Measurements from ENCODE around the gene DZIP3.
"Not testable (repeated sequence)": the region's sequence is repeated elsewhere in the genome, so short reads cannot be mapped to it uniquely, and the experiment has no call there.

The DZIP3 gene

DNA sequence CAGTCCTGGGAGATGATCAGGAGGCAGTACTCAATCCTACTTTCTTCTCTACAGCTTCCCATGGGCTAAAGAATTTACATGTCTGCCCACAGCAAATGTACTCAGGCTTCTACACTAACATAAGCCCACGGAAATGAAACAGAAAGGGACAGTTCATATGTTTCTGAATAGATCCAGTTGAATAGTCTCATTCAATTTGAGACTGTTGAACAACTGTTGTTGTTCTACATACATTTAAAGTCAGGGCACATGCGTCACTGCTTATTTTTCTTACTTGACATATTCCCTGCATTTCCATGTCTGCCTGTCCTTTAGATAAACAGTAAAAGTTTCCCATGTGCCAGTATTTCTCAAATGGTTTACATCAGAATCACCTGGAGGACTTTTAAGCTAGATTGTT is 102.8 kb downstream of the DZIP3 start:
- not testable (repeated sequence) for DNase-seq (ENCODE audit: low read depth)

- no peak for DNase-seq (ENCODE audit: low read depth)
Measured at GRCh38 chr3:108698461-108698860, 108.9 kb downstream of the DZIP3 start.

- DNase-seq (ENCODE audit: low read depth), result no peak
Measured at GRCh38 chr3:108705045-108705444, 115.5 kb downstream of the DZIP3 start.

GRCh38 chr3:108713009-108713516 is 123.5 kb downstream of the DZIP3 start:
- no peak for DNase-seq (ENCODE audit: low read depth)

DNA sequence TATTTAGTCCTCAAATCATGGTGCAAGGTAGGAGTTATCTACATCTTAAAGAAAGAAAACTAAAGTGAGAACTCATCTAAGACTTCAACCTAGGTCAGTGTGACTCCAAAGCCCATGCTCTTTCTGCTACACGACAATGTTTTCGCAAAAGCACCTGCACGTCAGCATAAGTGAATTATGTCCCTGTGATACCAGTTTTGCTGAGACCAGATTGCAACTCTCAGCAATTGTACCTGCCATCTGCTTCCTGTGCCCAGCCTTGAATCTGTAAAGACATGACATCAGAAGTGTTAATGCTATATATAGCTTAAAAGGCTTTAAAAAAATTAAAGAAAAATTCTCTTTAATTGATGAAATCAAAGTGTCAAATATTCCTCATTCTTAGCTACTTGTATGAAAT is 124.3 kb downstream of the DZIP3 start:
- no peak for DNase-seq (ENCODE audit: low read depth)

GRCh38 chr3:108718454-108718853 is 128.9 kb downstream of the DZIP3 start:
- no peak for DNase-seq (ENCODE audit: low read depth)

DNA sequence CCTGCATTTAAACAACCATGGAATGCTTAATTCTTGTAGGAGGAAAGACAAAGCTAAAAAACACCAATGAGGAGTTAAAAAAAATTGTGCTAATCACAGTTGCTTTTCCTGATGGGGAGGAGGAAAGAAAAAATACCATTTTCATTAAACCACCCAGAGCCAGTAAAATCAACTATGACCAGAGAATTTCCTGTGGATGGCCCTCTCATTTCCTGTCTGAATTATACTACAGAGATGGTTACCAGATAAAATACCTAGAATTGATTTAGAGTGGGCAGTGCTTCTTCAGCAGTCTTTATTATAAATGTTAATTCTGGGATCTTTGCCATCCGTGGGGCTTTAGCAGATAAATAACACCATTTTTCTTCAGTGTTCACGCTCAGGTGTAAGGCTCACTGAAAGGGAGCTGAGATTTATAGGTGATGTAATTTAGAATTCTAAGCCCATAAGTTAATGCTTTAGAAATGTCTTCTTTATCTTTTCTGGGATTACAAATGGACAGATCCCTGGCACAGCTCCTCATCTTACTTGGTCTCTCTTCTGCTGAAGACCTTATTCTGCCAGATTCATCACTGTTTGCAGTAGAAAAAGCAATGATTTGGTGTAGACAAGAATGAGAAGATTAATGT is 129.8 kb downstream of the DZIP3 start:
- no peak for DNase-seq (ENCODE audit: low read depth)

- no peak for DNase-seq (ENCODE audit: low read depth)
Measured at GRCh38 chr3:108722724-108723123, 133.2 kb downstream of the DZIP3 start.

- DNase-seq (ENCODE audit: low read depth), result no peak
Measured at GRCh38 chr3:108724101-108724500, 134.6 kb downstream of the DZIP3 start.

DNA sequence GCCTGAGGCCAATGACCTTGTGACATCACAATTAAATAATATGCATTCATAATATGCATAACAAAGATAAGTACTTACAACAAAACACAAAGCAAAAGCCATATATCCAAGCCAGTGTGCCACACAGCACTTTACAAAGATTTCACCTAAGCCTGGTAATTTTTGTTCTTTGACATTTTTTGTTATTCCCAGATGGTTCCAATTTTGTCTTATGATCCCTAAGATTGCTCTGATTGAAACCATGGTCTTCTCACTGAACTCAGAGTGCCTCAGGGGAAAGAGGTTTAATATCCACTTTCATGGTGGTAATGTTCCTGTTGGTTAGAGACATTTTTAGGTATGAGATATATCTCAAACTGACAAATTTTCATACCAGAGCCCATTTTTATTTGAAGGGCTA is 138.6 kb downstream of the DZIP3 start:
- DNase-seq (ENCODE audit: low read depth), result no peak

DNA sequence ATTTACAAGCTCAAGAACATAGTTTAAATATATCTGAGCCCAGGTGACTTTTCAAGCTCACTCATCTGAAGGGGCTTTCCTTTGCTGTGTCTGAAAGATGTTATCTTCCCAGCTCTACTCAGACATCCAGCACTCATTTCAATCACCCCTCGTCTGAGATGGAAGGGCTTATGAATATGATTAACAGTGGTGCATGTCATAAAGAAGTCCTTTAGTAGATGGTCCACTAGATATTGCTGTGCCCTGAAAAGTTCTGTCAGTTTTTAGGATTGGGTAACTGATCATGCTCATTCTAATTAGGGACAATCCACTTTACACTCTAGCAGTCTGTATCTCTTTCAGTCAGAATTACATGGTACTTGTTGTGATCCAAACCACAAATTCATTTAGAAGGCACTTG is 139.4 kb downstream of the DZIP3 start:
- no peak for DNase-seq (ENCODE audit: low read depth)

DNA sequence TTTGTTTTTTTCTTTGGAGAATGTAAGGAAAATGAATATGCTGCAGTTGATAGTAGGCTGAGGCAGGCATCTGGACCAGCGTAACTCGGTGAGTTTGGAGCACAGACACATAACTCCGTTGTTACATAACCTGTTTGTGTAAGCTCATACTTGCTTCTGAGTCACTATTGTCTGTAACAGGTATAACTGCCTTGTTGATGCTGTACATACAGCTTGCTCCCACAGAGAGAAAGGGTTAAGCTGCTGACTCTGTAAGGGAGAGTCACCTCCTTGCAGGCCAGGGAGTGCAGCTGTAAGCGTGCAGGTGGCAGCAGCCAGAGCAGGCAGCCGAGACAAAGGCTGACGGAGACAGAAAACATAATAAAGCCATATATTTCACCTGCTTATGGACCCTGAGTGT is 147.3 kb downstream of the DZIP3 start:
- DNase-seq (ENCODE audit: low read depth), result no peak

- no peak for DNase-seq (ENCODE audit: low read depth)
Measured at GRCh38 chr3:108742929-108743328, 153.4 kb downstream of the DZIP3 start.
